ENCODE measurements around the gene KLK1.

DNA sequence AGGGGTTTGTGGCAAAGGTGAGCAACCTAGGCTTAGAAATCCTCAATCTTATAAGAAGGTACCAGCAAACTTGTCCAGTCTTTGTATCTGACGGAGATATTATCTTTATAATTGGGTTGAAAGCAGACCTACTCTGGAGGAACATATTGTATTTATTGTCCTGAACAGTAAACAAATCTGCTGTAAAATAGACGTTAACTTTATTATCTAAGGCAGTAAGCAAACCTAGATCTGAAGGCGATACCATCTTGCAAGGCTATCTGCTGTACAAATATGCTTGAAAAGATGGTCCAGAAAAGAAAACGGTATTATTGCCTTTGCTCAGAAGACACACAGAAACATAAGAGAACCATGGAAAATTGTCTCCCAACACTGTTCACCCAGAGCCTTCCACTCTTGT, 45.9 kb upstream of the KLK1 start:
- TF ChIP-seq CTCF (IDR thresholded peaks at IDR 0.05; ENCODE audit: low read depth, low read length) (no peak), EZH2phosphoT487 (IDR thresholded peaks at IDR 0.05; ENCODE audit: low read depth) (no peak)
